IPS DF 19.7 (cell line): Measurements from ENCODE around the gene ZNF891.

Source experiments
- DNase-seq: peaks from one replicate; pipeline ENCODE4 v3.0.0-alpha.2; 2013; ENCODE audit warnings: low read depth, low spot score

Gene ZNF891

GRCh38 chr12:133061954-133062353, 68.1 kb downstream of the ZNF891 start:
- DNase-seq: no peak

- no peak for DNase-seq
These were observed 71.6 kb downstream of the ZNF891 start for GRCh38 chr12:133058203-133059113.

- DNase-seq: no peak
These were observed 72.6 kb downstream of the ZNF891 start for GRCh38 chr12:133057446-133057845.
